ENCODE results near the gene GASK1B. TPM values are rescaled to one million over a fixed set of nuclear protein-coding genes. Genes with fewer than 3 reads are reported as not detected.

The GASK1B gene
- total RNA-seq, 2 experiments from 2014 or later, result not detected

GRCh38 chr4:158155656-158156356 is 17.0 kb downstream of the GASK1B start:
- Mint-ChIP-seq H3K4me3 (no peak overlapping the region), H3K27me3 (no peaks in the 10 kb centered on the region), H3K4me1 (no peaks in the 10 kb centered on the region), H3K9me3 (ENCODE audit: low read depth) (no peaks in the 10 kb centered on the region), H3K27ac (no peak overlapping the region), H3K36me3 (no peaks in the 10 kb centered on the region)
- CTCF ChIA-PET, result no interaction called here
- ATAC-seq, result no peak
- no peak for DNase-seq

- Mint-ChIP-seq H3K9me3 (ENCODE audit: low read depth) (no peaks in the 10 kb centered on the region), H3K4me1 (no peaks in the 10 kb centered on the region), H3K4me3 (no peak overlapping the region), H3K27ac (no peak overlapping the region), H3K36me3 (no peaks in the 10 kb centered on the region), H3K27me3 (no peaks in the 10 kb centered on the region)
- ATAC-seq (no peak), DNase-seq (no peak)
- CTCF ChIA-PET, result no interaction called here
Measured at GRCh38 chr4:158147151-158147550, 25.7 kb downstream of the GASK1B start.

GRCh38 chr4:158146736-158147135 is 26.1 kb downstream of the GASK1B start:
- Mint-ChIP-seq H3K4me1 (no peaks in the 10 kb centered on the region), H3K9me3 (ENCODE audit: low read depth) (no peaks in the 10 kb centered on the region), H3K27ac (no peak overlapping the region), H3K4me3 (no peak overlapping the region), H3K36me3 (no peaks in the 10 kb centered on the region), H3K27me3 (no peaks in the 10 kb centered on the region)
- DNase-seq, result no peak
- no peak for ATAC-seq
- CTCF ChIA-PET, result no interaction called here

GRCh38 chr4:158139086-158139485 is 33.7 kb downstream of the GASK1B start:
- no peak overlapping the region for H3K4me3 Mint-ChIP-seq
- ATAC-seq (no peak), DNase-seq (no peak)
- no peaks in the 10 kb centered on the region for H3K27me3 Mint-ChIP-seq
- no peaks in the 10 kb centered on the region for H3K4me1 Mint-ChIP-seq
- H3K9me3 Mint-ChIP-seq (ENCODE audit: low read depth), result no peaks in the 10 kb centered on the region
- CTCF ChIA-PET, result no interaction called here
- H3K27ac Mint-ChIP-seq, result no peak overlapping the region
- no peaks in the 10 kb centered on the region for H3K36me3 Mint-ChIP-seq

GRCh38 chr4:158134222-158134621 is 38.6 kb downstream of the GASK1B start:
- H3K4me1 Mint-ChIP-seq, result no peaks in the 10 kb centered on the region
- CTCF ChIA-PET, result no interaction called here
- H3K27ac Mint-ChIP-seq, result no peak overlapping the region
- H3K27me3 Mint-ChIP-seq, result no peaks in the 10 kb centered on the region
- DNase-seq, result no peak
- H3K36me3 Mint-ChIP-seq, result no peaks in the 10 kb centered on the region
- ATAC-seq, result no peak
- H3K9me3 Mint-ChIP-seq (ENCODE audit: low read depth), result no peaks in the 10 kb centered on the region
- H3K4me3 Mint-ChIP-seq, result no peak overlapping the region

- Mint-ChIP-seq H3K36me3 (no peaks in the 10 kb centered on the region), H3K4me3 (no peak overlapping the region), H3K4me1 (no peaks in the 10 kb centered on the region), H3K27me3 (no peaks in the 10 kb centered on the region), H3K27ac (no peak overlapping the region), H3K9me3 (ENCODE audit: low read depth) (no peaks in the 10 kb centered on the region)
- DNase-seq (no peak), ATAC-seq (no peak)
- CTCF ChIA-PET, result no interaction called here
Measured at GRCh38 chr4:158133551-158133950, 39.3 kb downstream of the GASK1B start.

- no peaks in the 10 kb centered on the region for H3K27me3 Mint-ChIP-seq
- DNase-seq, result no peak
- no peaks in the 10 kb centered on the region for H3K4me1 Mint-ChIP-seq
- no peaks in the 10 kb centered on the region for H3K9me3 Mint-ChIP-seq (ENCODE audit: low read depth)
- ATAC-seq, result no peak
- CTCF ChIA-PET, result no interaction called here
- H3K36me3 Mint-ChIP-seq, result no peaks in the 10 kb centered on the region
- H3K4me3 Mint-ChIP-seq, result no peak overlapping the region
- H3K27ac Mint-ChIP-seq, result no peak overlapping the region
Measured at GRCh38 chr4:158131027-158131426, 41.8 kb downstream of the GASK1B start.

- no peak for ATAC-seq
- no peak overlapping the region for H3K27ac Mint-ChIP-seq
- H3K9me3 Mint-ChIP-seq (ENCODE audit: low read depth), result no peaks in the 10 kb centered on the region
Measured at GRCh38 chr4:158130204-158130603, 42.6 kb downstream of the GASK1B start.

GRCh38 chr4:158129694-158130093 is 43.1 kb downstream of the GASK1B start:
- Mint-ChIP-seq H3K27ac (no peak overlapping the region), H3K9me3 (ENCODE audit: low read depth) (no peaks in the 10 kb centered on the region), H3K4me3 (no peak overlapping the region), H3K27me3 (no peaks in the 10 kb centered on the region), H3K4me1 (no peaks in the 10 kb centered on the region), H3K36me3 (no peaks in the 10 kb centered on the region)
- CTCF ChIA-PET, result no interaction called here
- DNase-seq, result no peak
- no peak for ATAC-seq

More at GRCh38 chr4:158130204-158130603, 42.6 kb downstream of the GASK1B start:
- H3K4me1 Mint-ChIP-seq, result no peaks in the 10 kb centered on the region
- no peak for DNase-seq
- H3K36me3 Mint-ChIP-seq, result no peaks in the 10 kb centered on the region
- no peaks in the 10 kb centered on the region for H3K27me3 Mint-ChIP-seq
- CTCF ChIA-PET, result no interaction called here
- no peak overlapping the region for H3K4me3 Mint-ChIP-seq

- CTCF ChIA-PET, result no interaction called here
- no peak for DNase-seq
- Mint-ChIP-seq H3K36me3 (no peaks in the 10 kb centered on the region), H3K27ac (no peak overlapping the region), H3K9me3 (ENCODE audit: low read depth) (no peaks in the 10 kb centered on the region), H3K4me1 (no peaks in the 10 kb centered on the region), H3K4me3 (no peak overlapping the region), H3K27me3 (no peaks in the 10 kb centered on the region)
- ATAC-seq, result no peak
Measured at GRCh38 chr4:158128540-158128939, 44.3 kb downstream of the GASK1B start.

GRCh38 chr4:158125310-158125709 is 47.5 kb downstream of the GASK1B start:
- no peaks in the 10 kb centered on the region for H3K36me3 Mint-ChIP-seq
- H3K27me3 Mint-ChIP-seq, result no peaks in the 10 kb centered on the region
- no peaks in the 10 kb centered on the region for H3K9me3 Mint-ChIP-seq (ENCODE audit: low read depth)
- CTCF ChIA-PET, result no interaction called here
- DNase-seq, result no peak
- H3K27ac Mint-ChIP-seq, result no peak overlapping the region
- ATAC-seq, result no peak
- no peak overlapping the region for H3K4me3 Mint-ChIP-seq
- no peaks in the 10 kb centered on the region for H3K4me1 Mint-ChIP-seq

Other genes with a start within 250 kb of the GASK1B start
- not detected for gene TMEM144, start 37.5 kb upstream of the GASK1B start, total RNA-seq

Measured in activated CD8-positive, alpha-beta memory T cell treated with anti-CD3 and anti-CD28 coated beads, Interleukin-2, amount 10 ng/mL, durations not matched to agents 7 days and 5 days (primary cell).